ENCODE measurements around the gene SPATA24. TPM values are rescaled to one million over a fixed set of nuclear protein-coding genes. Genes with fewer than 3 reads are reported as not detected.
A peak's percentile ranks its signal among the peaks of the same experiment; 100 is the strongest.

Gene SPATA24
- total and polyA plus RNA-seq, 4 donors: 1.8 to 2.7 (median 2.5) TPM

DNA sequence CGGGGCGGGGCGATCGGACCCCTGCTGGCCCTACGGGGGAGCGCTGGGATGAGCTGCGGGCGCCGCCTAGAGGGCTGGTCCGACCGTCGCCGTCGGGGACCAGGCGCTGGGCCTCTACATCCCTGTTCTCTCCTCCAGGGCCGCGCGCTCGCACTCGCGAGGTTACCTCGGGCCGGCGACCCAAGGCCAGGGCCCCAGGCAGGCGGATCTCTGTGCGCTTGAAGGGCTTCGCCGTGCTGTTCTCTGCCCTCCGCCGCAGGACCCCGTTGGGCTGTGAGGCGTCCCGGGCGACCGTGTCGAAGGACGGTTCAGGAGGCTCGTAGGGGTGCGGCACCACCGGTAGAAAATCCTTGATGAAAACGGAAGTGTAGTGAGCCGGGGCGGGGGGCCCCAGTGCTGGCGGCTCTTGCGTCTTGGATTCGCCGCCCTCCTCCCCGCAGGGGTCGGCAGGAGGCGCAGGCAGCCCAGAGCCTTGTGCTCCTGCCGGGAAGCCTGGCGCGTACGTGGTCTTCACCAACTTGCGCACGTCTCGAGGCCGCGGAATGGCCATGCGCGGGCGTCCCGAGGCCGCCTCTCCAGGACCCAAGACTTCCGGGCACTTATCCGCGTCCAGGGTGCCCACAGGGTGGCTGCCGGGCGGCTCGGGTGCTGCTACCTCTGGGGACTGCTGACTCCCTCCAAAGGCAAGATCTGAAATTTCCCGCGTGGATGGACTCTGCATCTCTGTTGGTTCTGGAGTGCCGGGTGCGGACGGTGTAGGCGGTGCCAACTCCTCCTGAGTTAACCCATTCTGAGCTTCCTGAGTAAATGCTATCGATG lies 11.0 kb downstream of the SPATA24 start:
- peak; percentile 55 for DNase-seq (ENCODE audit: low spot score)
- H3K9me3 ChIP-seq (ENCODE audit: control insufficient read depth in 4 of 4, low read length in 3 of 4): no peaks in the 10 kb centered on the region
- H3K4me1 ChIP-seq (ENCODE audit: control insufficient read depth in 4 of 4, insufficient read depth in 4 of 4, low read length in 3 of 4): peaks cover 9 to 19% (median 17%) of the 10 kb centered on the region in 4 donors
- H3K36me3 ChIP-seq (ENCODE audit: control insufficient read depth in 4 of 4, insufficient read depth in 3 of 4, low read depth in 1 of 4, low read length in 3 of 4): peaks cover 0 to 1% (median 0%) of the 10 kb centered on the region in 4 donors
- no peak overlapping the region for H3K27ac ChIP-seq (ENCODE audit: low read depth in 1 of 2, low read length in 2 of 2)
- H3K27me3 ChIP-seq (ENCODE audit: control insufficient read depth in 4 of 4, insufficient read depth in 4 of 4, low read length in 3 of 4): peaks cover 0 to 3% (median 0%) of the 10 kb centered on the region in 4 donors
- H3K9ac ChIP-seq (ENCODE audit: low read depth in 1 of 2, low read length in 2 of 2): no peak overlapping the region
- H3K4me3 ChIP-seq (ENCODE audit: low read depth in 1 of 3, low read length in 3 of 3): peak overlapping the region in 2 of 3 donors; percentile 53 to 59
- TF ChIP-seq, protein P1, sequence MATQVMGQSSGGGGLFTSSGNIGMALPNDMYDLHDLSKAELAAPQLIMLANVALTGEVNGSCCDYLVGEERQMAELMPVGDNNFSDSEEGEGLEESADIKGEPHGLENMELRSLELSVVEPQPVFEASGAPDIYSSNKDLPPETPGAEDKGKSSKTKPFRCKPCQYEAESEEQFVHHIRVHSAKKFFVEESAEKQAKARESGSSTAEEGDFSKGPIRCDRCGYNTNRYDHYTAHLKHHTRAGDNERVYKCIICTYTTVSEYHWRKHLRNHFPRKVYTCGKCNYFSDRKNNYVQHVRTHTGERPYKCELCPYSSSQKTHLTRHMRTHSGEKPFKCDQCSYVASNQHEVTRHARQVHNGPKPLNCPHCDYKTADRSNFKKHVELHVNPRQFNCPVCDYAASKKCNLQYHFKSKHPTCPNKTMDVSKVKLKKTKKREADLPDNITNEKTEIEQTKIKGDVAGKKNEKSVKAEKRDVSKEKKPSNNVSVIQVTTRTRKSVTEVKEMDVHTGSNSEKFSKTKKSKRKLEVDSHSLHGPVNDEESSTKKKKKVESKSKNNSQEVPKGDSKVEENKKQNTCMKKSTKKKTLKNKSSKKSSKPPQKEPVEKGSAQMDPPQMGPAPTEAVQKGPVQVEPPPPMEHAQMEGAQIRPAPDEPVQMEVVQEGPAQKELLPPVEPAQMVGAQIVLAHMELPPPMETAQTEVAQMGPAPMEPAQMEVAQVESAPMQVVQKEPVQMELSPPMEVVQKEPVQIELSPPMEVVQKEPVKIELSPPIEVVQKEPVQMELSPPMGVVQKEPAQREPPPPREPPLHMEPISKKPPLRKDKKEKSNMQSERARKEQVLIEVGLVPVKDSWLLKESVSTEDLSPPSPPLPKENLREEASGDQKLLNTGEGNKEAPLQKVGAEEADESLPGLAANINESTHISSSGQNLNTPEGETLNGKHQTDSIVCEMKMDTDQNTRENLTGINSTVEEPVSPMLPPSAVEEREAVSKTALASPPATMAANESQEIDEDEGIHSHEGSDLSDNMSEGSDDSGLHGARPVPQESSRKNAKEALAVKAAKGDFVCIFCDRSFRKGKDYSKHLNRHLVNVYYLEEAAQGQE (IDR thresholded peaks at IDR 0.05): no peak
- TF ChIP-seq RAD21 (IDR thresholded peaks at IDR 0.05) (peak; percentile 44 to 58), CTCF (IDR thresholded peaks at IDR 0.05; ENCODE audit: low read depth, low read length, missing input control) (peak; percentile 48)
- 6% methylated on average over 77 of the region's 77 CpGs for WGBS

- H3K27ac ChIP-seq (ENCODE audit: low read depth in 1 of 2, low read length in 2 of 2): no peak overlapping the region
- 23% methylated on average over 36 of the region's 36 CpGs for WGBS
- H3K9me3 ChIP-seq (ENCODE audit: control insufficient read depth in 4 of 4, low read length in 3 of 4): no peaks in the 10 kb centered on the region
- peaks cover 0 to 3% (median 0%) of the 10 kb centered on the region in 4 donors for H3K27me3 ChIP-seq (ENCODE audit: control insufficient read depth in 4 of 4, insufficient read depth in 4 of 4, low read length in 3 of 4)
- peaks cover 9 to 19% (median 17%) of the 10 kb centered on the region in 4 donors for H3K4me1 ChIP-seq (ENCODE audit: control insufficient read depth in 4 of 4, insufficient read depth in 4 of 4, low read length in 3 of 4)
- peaks cover 0 to 1% (median 0%) of the 10 kb centered on the region in 4 donors for H3K36me3 ChIP-seq (ENCODE audit: control insufficient read depth in 4 of 4, insufficient read depth in 3 of 4, low read depth in 1 of 4, low read length in 3 of 4)
- peak overlapping the region in 1 of 3 donors; percentile 13 for H3K4me3 ChIP-seq (ENCODE audit: low read depth in 1 of 3, low read length in 3 of 3)
- no peak overlapping the region for H3K9ac ChIP-seq (ENCODE audit: low read depth in 1 of 2, low read length in 2 of 2)
- TF ChIP-seq, protein P1 (IDR thresholded peaks at IDR 0.05): no peak
- TF ChIP-seq FOXA2 (IDR thresholded peaks at IDR 0.05) (no peak), EGR1 (IDR thresholded peaks at IDR 0.05; ENCODE audit: low read depth in 2 of 2) (no peak), YY1 (IDR thresholded peaks at IDR 0.05) (no peak), JUND (IDR thresholded peaks at IDR 0.05) (no peak), CTCF (IDR thresholded peaks at IDR 0.05; ENCODE audit: low read depth, low read length, missing input control) (no peak), RXRA (IDR thresholded peaks at IDR 0.05) (no peak), HNF4G (IDR thresholded peaks at IDR 0.05) (no peak), ZBTB33 (IDR thresholded peaks at IDR 0.05) (no peak), GABPA (IDR thresholded peaks at IDR 0.05 in 1 of 2, conservative IDR thresholded peaks at IDR 0.05 in 1 of 2) (no peak), SP1 (IDR thresholded peaks at IDR 0.05) (no peak), HNF4A (conservative IDR thresholded peaks at IDR 0.05) (no peak)
- TF ChIP-seq, protein P2, sequence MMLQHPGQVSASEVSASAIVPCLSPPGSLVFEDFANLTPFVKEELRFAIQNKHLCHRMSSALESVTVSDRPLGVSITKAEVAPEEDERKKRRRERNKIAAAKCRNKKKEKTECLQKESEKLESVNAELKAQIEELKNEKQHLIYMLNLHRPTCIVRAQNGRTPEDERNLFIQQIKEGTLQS (IDR thresholded peaks at IDR 0.05): no peak
- no peak for DNase-seq (ENCODE audit: low spot score)
Observed at GRCh38 chr5:139392324-139392677, 11.6 kb downstream of the SPATA24 start.
